ENCODE results near the gene TMEM233.

- TF ChIP-seq CTCF (IDR thresholded peaks at IDR 0.05; ENCODE audit: control extremely low read depth in 1 of 3, insufficient read depth in 1 of 3, low read depth in 1 of 3, low read length in 3 of 3) = no peak
- TF ChIP-seq NRF1 (IDR thresholded peaks at IDR 0.05; ENCODE audit: low read depth, low read length) = no peak
- no peak for TF ChIP-seq BACH1 (IDR thresholded peaks at IDR 0.05; ENCODE audit: low read length)
- no peak for TF ChIP-seq PHF8 (conservative IDR thresholded peaks at IDR 0.05; ENCODE audit: low read depth, low read length)
- no peak for TF ChIP-seq ATF2 (IDR thresholded peaks at IDR 0.05; ENCODE audit: low read length)
- TF ChIP-seq SP2 (IDR thresholded peaks at IDR 0.05; ENCODE audit: low read length) = no peak
- no peak for TF ChIP-seq POLR2A (IDR thresholded peaks at IDR 0.05; ENCODE audit: control extremely low read depth in 1 of 2, low read depth in 2 of 2, low read length in 2 of 2)
- no peak for TF ChIP-seq RAD21 (IDR thresholded peaks at IDR 0.05 in 1 of 2, conservative IDR thresholded peaks at IDR 0.05 in 1 of 2; ENCODE audit: low read depth in 2 of 2, low read length in 2 of 2)
These were observed 68.3 kb downstream of the TMEM233 start for GRCh38 chr12:119661882-119662281.
